Measurements from ENCODE around the gene ZNF761. TPM values are rescaled to one million over a fixed set of nuclear protein-coding genes. Genes with fewer than 3 reads are reported as not detected.
"Not testable (repeated sequence)": the region's sequence is repeated elsewhere in the genome, so short reads cannot be mapped to it uniquely, and the experiment has no call there.

ZNF761 gene
- total RNA-seq, 4 donors from 2014 or later: 11.8 to 15.2 (median 12.6) TPM

GRCh38 chr19:53503671-53504364 is 72.0 kb downstream of the ZNF761 start:
- H3K36me3 ChIP-seq; H3K27me3 ChIP-seq; H3K27ac ChIP-seq; H3K4me1 ChIP-seq; H3K9me3 ChIP-seq; DNase-seq; H3K4me3 ChIP-seq (replicated peaks in 1 of 3); intact Hi-C loops (cut with DNase I): not testable (repeated sequence)
- TF ChIP-seq CTCF (IDR thresholded peaks at IDR 0.05): peak in 1 of 6 experiments; percentile 14
- 10 to 14% methylated on average over 1 to 6 of the region's 14 CpGs for WGBS, 2 donors

- H3K4me3 ChIP-seq (replicated peaks in 1 of 3); H3K27me3 ChIP-seq; DNase-seq; H3K4me1 ChIP-seq; H3K9me3 ChIP-seq; H3K27ac ChIP-seq; H3K36me3 ChIP-seq; intact Hi-C loops (cut with DNase I): not testable (repeated sequence)
- TF ChIP-seq CTCF (IDR thresholded peaks at IDR 0.05): peak in 1 of 6 experiments; percentile 12
- 14 to 20% methylated on average over 13 of the region's 13 CpGs for WGBS, 2 donors
Measured at GRCh38 chr19:53504365-53504703, 72.5 kb downstream of the ZNF761 start.

- DNase-seq: no peak
- WGBS, 2 donors: 47 to 54% methylated on average over 7 of the region's 7 CpGs
- no peaks in the 10 kb centered on the region for H3K27me3 ChIP-seq
- no peaks in the 10 kb centered on the region for H3K36me3 ChIP-seq
- H3K9me3 ChIP-seq: no peaks in the 10 kb centered on the region
- H3K4me3 ChIP-seq (replicated peaks in 1 of 3): no peak overlapping the region
- intact Hi-C loops (cut with DNase I): no loop called here
- no peak for TF ChIP-seq POLR2A (IDR thresholded peaks at IDR 0.05)
- no peak for TF ChIP-seq CTCF (IDR thresholded peaks at IDR 0.05)
- no peak overlapping the region for H3K27ac ChIP-seq
- no peaks in the 10 kb centered on the region for H3K4me1 ChIP-seq
Measured at GRCh38 chr19:53504885-53505284, 73.1 kb downstream of the ZNF761 start.

- intact Hi-C loops (cut with DNase I): no loop called here
- Histone ChIP-seq H3K27me3 (no peaks in the 10 kb centered on the region), H3K4me3 (replicated peaks in 1 of 3) (no peak overlapping the region), H3K4me1 (no peaks in the 10 kb centered on the region), H3K36me3 (no peaks in the 10 kb centered on the region), H3K27ac (no peak overlapping the region), H3K9me3 (no peaks in the 10 kb centered on the region)
- no peak for TF ChIP-seq CTCF (IDR thresholded peaks at IDR 0.05)
- no peak for TF ChIP-seq POLR2A (IDR thresholded peaks at IDR 0.05)
- 64 to 82% methylated on average over 8 of the region's 8 CpGs for WGBS, 2 donors
- DNase-seq: no peak
Measured at GRCh38 chr19:53506728-53507127, 74.9 kb downstream of the ZNF761 start.

Small RNA genes lying within 50 kb of the gene (small RNA-seq; reads per million reads assigned to genes)
- gene RPL39P36: not detected

Other genes with a start within 250 kb of the ZNF761 start
- gene ZNF665, start 238.6 kb upstream of the ZNF761 start, total RNA-seq: 1 to 10 TPM; 4.3 to 9.9 (median 7.3) TPM
- 10 to 100 TPM; 15.7 to 42.1 (median 19.5) TPM for gene ZNF677, start 177.1 kb upstream of the ZNF761 start, total RNA-seq
- gene VN1R2, start 173.7 kb upstream of the ZNF761 start, total RNA-seq: not detected
- not detected for gene VN1R4, start 164.3 kb upstream of the ZNF761 start, total RNA-seq
- 10 to 100 TPM in 1 of 4 donors, 1 to 10 TPM in 3; 6.2 to 10.5 (median 8.8) TPM for gene ZNF845, start 98.2 kb upstream of the ZNF761 start, total RNA-seq
- 10 to 100 TPM in 3 of 4 donors, 1 to 10 TPM in 1; 9.6 to 12.1 (median 11.6) TPM for gene ZNF525, start 66.3 kb upstream of the ZNF761 start, total RNA-seq
- gene ZNF765, start 36.8 kb upstream of the ZNF761 start, total RNA-seq: 10 to 100 TPM; 10.4 to 16.9 (median 12.5) TPM
- 1 to 10 TPM; 4.3 to 7.5 (median 5.4) TPM for gene ZNF813, start 35.7 kb downstream of the ZNF761 start, total RNA-seq
- 10 to 100 TPM; 31.0 to 52.5 (median 38.2) TPM for gene ZNF331, start 106.2 kb downstream of the ZNF761 start, total RNA-seq
- gene DPRX, start 200.0 kb downstream of the ZNF761 start, total RNA-seq: not detected

All from thyroid gland (tissue), 4 donors.